HG02610 (cell line): ENCODE data around the gene PRDM12.

Experiments used
- ATAC-seq: cut with Tn5 transposase; IDR thresholded peaks from one replicate; pipeline ENCODE4 v1.9.1; 2021; ENCODE audit warnings: mild to moderate bottlenecking, moderate library complexity; ENCODE audit not compliant: unreplicated experiment

The PRDM12 gene

GRCh38 chr9:130635721-130636647 lies 28.4 kb upstream of the PRDM12 start:
- ATAC-seq, result no peak

DNA sequence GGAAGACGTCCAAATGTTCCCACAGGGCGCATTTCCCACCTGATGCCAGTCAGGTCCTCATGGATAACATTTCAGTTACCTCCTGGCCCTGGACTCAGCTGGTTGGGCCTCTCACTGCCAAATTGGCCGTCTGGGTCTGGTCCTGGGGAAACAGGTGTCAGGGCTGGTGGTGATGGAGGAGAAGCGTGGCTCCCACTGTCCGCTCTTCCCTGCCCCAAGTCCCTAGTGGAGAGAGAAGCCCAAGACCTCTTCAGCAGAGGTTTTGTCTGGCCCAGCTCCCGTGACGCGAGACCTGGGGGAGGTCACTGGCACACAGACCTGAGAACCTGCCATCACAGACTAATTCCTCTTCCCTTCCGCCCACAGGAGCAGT lies 27.8 kb upstream of the PRDM12 start:
- no peak for ATAC-seq

- no peak for ATAC-seq
These were observed 25.9 kb upstream of the PRDM12 start for GRCh38 chr9:130638284-130639123.

- ATAC-seq, result no peak
These were observed 25.1 kb upstream of the PRDM12 start for GRCh38 chr9:130639124-130639765.

DNA sequence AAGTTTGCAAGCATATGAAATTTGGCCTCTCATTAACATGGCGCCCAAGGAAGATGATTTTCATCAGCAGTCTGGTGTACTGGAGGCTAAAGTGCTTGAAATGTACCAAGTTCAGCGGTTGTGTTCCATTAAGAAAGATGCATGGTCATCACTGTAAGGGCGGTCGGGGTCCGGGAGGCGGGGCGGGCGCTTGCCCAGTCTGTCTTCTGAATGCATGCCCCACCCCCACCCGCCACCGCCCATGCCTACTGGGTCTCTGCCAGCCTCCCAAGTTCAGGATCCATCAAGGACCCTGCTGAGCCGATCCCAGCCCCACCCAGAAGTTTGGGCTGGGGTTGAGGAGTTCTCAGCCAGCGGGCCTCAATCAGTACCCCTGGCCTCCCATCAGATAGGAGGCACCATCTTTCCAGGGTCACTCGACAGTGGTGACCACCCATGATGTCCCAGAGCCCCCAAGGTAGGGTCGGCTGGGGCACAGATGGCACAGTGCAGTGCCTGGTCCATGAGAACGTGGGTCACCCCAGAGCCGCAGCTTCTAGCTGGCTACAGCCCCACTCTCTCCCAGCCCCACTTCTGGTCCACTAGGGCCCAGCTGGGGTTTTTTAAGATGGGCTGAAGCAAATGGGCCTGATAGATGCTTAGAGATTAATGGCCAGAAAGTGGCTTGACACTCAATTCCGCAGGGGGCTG lies 24.4 kb upstream of the PRDM12 start:
- no peak for ATAC-seq

GRCh38 chr9:130640681-130641080 lies 23.7 kb upstream of the PRDM12 start:
- ATAC-seq, result no peak

DNA sequence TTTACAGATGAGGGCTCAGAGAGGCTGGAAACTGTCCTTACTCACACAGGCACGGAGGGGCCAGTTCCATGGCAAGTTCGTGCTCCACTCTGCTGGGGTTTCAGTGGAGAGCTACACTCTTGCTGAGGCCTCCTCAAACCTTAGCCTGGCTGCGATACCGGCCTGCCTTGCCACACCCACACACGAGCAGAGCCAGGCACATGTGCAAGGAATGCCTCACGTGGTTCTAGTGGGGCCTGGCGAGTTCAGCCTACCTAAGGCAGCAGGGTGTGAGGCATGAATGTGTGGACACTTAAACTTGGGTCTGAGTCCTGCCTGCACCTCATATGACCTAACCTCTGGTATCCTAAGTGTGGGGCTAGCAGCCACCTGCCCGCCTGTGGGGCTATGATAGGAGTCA lies 21.5 kb upstream of the PRDM12 start:
- ATAC-seq, result no peak

GRCh38 chr9:130651221-130651620 lies 13.2 kb upstream of the PRDM12 start:
- no peak for ATAC-seq

DNA sequence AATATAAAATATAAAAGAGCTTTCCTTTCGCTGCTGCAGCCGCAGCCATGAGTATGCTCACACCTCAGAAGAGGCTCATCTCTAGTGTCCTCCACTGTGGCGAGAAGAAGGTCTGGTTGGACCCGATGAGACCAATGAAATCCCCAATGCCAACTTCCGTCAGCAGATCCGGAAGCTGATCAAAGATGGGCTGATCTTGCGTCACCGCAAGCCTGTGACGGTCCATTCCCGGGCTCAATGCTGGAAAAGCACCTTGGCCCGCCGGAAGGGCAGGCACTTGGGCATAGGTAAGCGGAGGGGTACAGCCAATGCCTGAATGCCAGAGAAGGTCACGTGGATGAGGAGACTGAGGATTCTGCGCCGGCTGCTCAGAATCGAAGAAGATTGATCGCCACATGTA lies 12.6 kb upstream of the PRDM12 start:
- no peak for ATAC-seq

DNA sequence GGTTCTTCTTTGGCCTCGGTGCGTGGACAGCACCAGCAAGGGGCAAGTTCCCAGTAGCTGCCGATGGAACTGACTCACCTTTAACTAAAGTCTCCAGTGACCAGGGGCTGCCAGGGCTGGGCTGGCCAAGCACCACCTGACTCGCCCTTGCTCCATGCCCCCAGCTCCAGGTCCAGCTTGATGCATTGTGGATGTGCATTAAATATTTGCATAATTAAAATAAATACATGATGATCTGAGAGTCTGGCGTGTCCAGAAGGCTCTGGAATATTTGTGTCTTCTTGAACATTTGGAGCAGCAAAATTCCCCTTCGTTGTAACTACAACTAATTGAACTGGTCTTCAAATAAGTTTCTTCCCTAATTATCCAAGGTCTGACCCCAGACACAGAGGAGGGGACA lies 9.5 kb upstream of the PRDM12 start:
- no peak for ATAC-seq

- ATAC-seq, result no peak
These were observed 5.3 kb upstream of the PRDM12 start for GRCh38 chr9:130658893-130659698.

- ATAC-seq, result no peak
These were observed 4.6 kb upstream of the PRDM12 start for GRCh38 chr9:130659699-130660248.

GRCh38 chr9:130660326-130660682 lies 4.1 kb upstream of the PRDM12 start:
- no peak for ATAC-seq

DNA sequence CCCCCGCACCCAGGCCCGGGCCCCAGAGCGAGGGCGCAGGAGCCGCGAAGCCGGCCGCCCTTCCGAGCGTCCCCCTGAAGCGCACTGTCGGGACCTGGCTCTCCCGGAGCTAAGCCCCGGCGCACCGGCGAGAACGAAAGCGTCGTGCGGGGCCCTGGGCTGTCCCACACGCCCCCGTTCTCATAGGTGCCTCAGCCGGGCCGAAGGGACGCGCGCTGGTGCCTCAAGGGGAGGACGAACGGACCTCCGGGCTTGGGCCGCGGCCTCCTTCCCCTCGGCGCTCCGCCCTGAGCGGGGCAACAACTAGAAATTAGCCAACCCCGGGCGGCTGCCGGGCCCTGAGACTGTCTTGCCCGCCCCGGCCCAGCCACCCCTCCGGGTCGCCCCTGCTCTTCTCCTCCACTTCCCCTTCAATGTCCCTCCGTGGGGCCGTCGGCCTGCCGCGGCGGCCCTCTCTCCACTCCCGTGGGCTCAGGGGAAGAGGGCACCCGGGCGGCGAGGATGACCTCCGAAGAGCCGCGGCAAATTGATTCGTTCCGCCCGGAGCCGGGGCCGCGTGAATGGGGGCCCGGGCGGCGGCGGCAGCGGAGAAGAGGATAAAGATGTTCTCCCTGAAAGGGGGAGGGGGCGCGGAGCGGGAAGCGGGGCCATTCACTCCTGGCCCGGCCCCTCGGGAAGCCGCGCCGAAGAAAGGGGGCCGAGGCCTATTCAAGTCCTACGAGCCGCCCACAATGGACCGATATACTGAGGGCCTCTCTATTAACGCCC lies 3.5 kb upstream of the PRDM12 start:
- ATAC-seq, result no peak

DNA sequence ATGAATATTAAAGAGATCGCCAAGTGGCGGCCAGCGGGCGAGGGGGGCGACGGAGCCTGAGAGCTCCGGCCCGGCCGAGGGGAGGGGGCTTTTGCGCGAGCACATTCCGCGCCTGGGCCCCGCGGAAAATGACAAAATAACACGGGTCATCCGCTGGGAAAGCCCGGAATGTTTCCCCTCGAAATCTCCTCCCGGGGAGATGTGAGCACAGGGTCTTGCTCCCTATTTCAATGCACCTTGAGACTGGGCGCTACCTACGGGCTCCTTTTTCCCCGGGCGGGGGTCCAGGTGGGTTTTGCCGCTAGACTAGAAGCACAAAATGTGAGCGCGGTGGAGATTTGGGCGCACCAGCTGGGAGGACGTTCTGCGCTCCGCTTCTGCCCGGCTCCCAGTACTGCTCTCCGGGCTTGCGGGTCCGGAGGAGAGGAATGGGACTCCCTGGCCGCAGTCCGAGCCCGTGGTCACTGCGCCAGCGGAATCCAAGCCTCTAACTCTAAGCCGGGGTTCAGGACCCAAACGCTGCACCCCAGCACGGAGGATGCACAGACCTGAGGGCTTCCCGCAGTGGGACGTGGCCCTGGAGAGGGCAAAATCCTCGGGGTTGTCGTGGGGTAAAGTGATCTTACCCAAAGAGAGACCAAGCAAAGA lies 2.8 kb upstream of the PRDM12 start:
- ATAC-seq, result no peak

DNA sequence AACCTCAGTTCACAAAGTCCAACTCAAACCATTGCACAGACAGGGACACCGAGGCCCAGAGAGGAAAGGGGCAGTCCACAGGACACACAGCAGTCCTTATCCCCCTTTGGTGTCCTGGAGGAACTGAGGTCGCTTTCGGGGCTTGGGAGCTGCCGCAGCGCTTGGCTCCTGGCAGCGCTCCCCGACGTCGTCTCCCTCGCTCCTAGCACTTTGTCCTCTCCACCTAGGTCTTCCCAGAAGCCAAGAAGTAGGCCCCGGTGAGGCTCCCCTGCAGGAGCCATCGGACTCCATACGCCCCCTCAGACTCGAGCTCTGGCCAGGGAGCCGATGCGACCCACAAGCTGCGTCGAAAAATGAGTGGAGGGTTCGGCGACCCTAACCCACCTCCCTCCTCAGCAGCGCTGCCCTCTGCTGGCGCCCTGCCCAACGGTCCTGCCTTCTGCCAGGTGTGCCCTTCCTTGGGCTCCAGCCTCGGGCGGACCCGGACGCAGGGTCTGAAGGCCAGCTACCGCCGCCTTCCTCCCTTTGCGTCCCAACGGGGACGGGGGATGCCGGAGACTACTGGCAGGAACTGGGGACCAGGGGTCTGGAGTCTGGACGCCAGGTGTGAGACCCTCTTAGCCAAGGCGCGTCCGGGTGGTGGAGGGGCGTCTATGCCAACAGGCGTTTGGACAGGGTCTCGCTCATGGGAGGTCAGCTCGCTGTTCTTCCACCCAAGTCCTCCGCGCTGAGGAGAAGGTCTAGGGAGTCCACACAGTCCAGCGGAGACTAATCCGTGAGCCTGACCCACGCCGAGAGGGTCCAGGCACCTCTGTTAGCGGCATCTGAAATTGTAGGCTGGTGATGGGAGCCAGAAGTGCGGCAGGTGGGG lies 2.1 kb upstream of the PRDM12 start:
- ATAC-seq, result no peak

DNA sequence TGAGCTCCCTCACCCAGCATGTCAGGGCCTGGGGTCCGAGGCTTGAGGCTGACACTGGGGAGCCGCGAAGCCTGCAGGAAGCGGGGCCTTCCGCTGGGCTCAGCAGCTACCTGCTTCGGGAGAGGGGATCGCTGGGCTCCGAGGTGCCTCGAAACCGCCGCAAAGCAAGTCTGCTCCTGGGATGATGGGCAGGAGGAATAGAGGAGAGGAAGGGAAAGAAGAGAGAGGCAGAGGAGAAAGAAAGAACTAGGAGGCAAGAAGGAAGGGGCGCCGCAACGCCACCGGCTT lies 1.5 kb upstream of the PRDM12 start:
- ATAC-seq, result no peak
